Prostate gland (tissue), 2 donors: ENCODE measurements around the gene MYOZ2. TPM values are rescaled to one million over a fixed set of nuclear protein-coding genes. Genes with fewer than 3 reads are reported as not detected.

Source experiments
- DNase-seq: peaks from one replicate; pipeline ENCODE4 v3.0.0-alpha.2; 2019; ENCODE audit warnings: low spot score
- H3K27ac ChIP-seq, 2 donors: fragments of 200-600 bp; sonication (generic); 2 replicates each; pipeline ENCODE4 v1.5.1; 2017 to 2019
- H3K27me3 ChIP-seq: fragments of 200-600 bp; sonication (generic); replicated peaks from 2 replicates; pipeline ENCODE4 v1.5.1; 2019; ENCODE audit not compliant: insufficient read depth
- H3K36me3 ChIP-seq, 2 donors: fragments of 200-600 bp; sonication (generic); 1 replicate in 1 of 2; 2 replicates in 1 of 2; pipeline versions ENCODE4 v1.5.1 to v1.8.1; 2017 to 2019
- H3K4me1 ChIP-seq: fragments of 200-600 bp; sonication (generic); replicated peaks from 2 replicates; pipeline ENCODE4 v1.5.1; 2019
- H3K4me3 ChIP-seq, 2 donors: fragments of 200-600 bp; sonication (generic); 2 replicates each; pipeline ENCODE4 v1.5.1; 2017 to 2019
- H3K9me3 ChIP-seq: fragments of 200-600 bp; sonication (generic); 2 replicates; pipeline ENCODE4 v1.5.1; 2017
- CTCF ChIP-seq, 4 experiments: fragments of 200-600 bp in 2 of 4; fragments of 450-650 bp in 2 of 4; sonication (generic) in 2 of 4; IDR thresholded peaks; 1 replicate in 3 of 4; 2 replicates in 1 of 4; pipeline ENCODE4 v1.5.1; 2016 to 2019; ENCODE audit warnings: antibody characterized with exemption in 4 of 4, mild to moderate bottlenecking in 2 of 4, moderate library complexity in 2 of 4
- POLR2A ChIP-seq: fragments of 450-650 bp; IDR thresholded peaks from one replicate; pipeline ENCODE4 v1.6.1; 2016; ENCODE audit warnings: antibody characterized with exemption, mild to moderate bottlenecking
- POLR2AphosphoS5 ChIP-seq: sonication (generic); formaldehyde crosslinking; IDR thresholded peaks from one replicate; pipeline ENCODE4 v1.6.1; 2017; ENCODE audit warnings: antibody characterized with exemption
- WGBS: methylation state at CpG from one replicate; pipeline ENCODE4 v1.1.5; 2018; 5-methylcytosine and 5-hydroxymethylcytosine counted together
- intact Hi-C: fragments of 100-400 bp; cut with DNase I; formaldehyde crosslinking; loops from one replicate; pipeline ENCODE4 v1.14.2; 2022
- total RNA-seq, 2 donors: library from RNA; depleted of rRNA; stranded (reverse); fragments of >200 nt; gene quantifications; one replicate each; pipeline ENCODE4 v1.1.0, GENCODE V29; 2016

MYOZ2 gene
- total RNA-seq, 2 donors from 2014 or later: 2.1 to 5.5 TPM

- H3K4me3 ChIP-seq: no peak overlapping the region
- DNase-seq: no peak
- no peaks in the 10 kb centered on the region for H3K9me3 ChIP-seq
- no peaks in the 10 kb centered on the region for H3K27me3 ChIP-seq
- intact Hi-C loops: no loop called here
- WGBS: 94% methylated on average over 9 of the region's 9 CpGs
- H3K36me3 ChIP-seq: no peaks in the 10 kb centered on the region
- no peaks in the 10 kb centered on the region for H3K4me1 ChIP-seq
- H3K27ac ChIP-seq: no peak overlapping the region
- TF ChIP-seq POLR2A: no peak
- no peak for TF ChIP-seq CTCF (IDR thresholded peaks at IDR 0.05)
- TF ChIP-seq POLR2AphosphoS5: no peak
These were observed 101.6 kb downstream of the MYOZ2 start for GRCh38 chr4:119237201-119237600.

Other genes starting within 250 kb of the MYOZ2 start
- gene SYNPO2, start 247.0 kb upstream of the MYOZ2 start, total RNA-seq: 100 to 1,000 TPM; 131 to 181 TPM
- gene USP53, start 76.9 kb downstream of the MYOZ2 start, total RNA-seq: 10 to 100 TPM; 33.9 to 41.8 TPM
- gene FABP2, start 186.3 kb downstream of the MYOZ2 start, total RNA-seq: not detected